Measurements from ENCODE around the gene ZNF296.

DNA sequence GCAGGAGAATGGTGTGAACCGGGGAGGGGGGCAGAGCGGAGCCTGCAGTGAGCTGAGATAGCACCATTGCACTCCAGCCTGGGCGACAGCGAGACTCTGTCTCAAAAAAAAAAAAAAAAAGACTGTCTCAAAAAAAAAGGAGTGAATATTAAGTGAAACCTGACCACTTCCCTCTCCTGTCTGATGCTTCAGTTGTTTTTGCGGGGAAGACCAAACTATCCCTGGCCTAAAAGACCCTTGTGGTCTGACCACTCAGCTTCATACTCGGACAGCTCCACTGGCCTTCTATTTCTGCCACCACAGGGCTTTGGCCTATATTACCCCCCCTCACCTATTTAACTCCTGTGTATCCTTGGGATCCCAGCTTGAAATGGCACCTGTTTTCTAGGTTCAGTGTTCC, 35.2 kb downstream of the ZNF296 start:
- TF ChIP-seq, protein P1, sequence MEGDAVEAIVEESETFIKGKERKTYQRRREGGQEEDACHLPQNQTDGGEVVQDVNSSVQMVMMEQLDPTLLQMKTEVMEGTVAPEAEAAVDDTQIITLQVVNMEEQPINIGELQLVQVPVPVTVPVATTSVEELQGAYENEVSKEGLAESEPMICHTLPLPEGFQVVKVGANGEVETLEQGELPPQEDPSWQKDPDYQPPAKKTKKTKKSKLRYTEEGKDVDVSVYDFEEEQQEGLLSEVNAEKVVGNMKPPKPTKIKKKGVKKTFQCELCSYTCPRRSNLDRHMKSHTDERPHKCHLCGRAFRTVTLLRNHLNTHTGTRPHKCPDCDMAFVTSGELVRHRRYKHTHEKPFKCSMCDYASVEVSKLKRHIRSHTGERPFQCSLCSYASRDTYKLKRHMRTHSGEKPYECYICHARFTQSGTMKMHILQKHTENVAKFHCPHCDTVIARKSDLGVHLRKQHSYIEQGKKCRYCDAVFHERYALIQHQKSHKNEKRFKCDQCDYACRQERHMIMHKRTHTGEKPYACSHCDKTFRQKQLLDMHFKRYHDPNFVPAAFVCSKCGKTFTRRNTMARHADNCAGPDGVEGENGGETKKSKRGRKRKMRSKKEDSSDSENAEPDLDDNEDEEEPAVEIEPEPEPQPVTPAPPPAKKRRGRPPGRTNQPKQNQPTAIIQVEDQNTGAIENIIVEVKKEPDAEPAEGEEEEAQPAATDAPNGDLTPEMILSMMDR (IDR thresholded peaks at IDR 0.05), result no peak
- no peak for TF ChIP-seq POLR2A (IDR thresholded peaks at IDR 0.05)
